Activated CD4-positive, alpha-beta memory T cell treated with anti-CD3 and anti-CD28 coated beads, Interleukin-2, amount 10 ng/mL, durations not matched to agents 7 days and 5 days (primary cell): ENCODE results near the gene YTHDF1. TPM values are rescaled to one million over a fixed set of nuclear protein-coding genes. Genes with fewer than 3 reads are reported as not detected.

Experiments
- CTCF ChIA-PET: fragments of 350-600 bp; sonication (Branson Sonifier 250); formaldehyde crosslinking; loops from one replicate; lab custom pipeline; 2021; ENCODE audit warnings: antibody characterized with exemption, inconsistent platforms; lab: Charles Lee
- POLR2A ChIA-PET: fragments of 350-600 bp; sonication (Branson Sonifier 250); formaldehyde crosslinking; loops from one replicate; lab custom pipeline; 2021; ENCODE audit warnings: antibody characterized with exemption; lab: Charles Lee
- DNase-seq: peaks from one replicate; pipeline ENCODE4 v3.0.0-alpha.2; 2020
- H3K27ac Mint-ChIP-seq: one replicate; pipeline ENCODE4 v1.8.0; 2021; ENCODE audit warnings: mild to moderate bottlenecking, mixed read lengths
- H3K27me3 Mint-ChIP-seq: one replicate; pipeline ENCODE4 v1.8.0; 2021; ENCODE audit warnings: mixed read lengths
- H3K36me3 Mint-ChIP-seq: one replicate; pipeline ENCODE4 v1.8.0; 2021; ENCODE audit warnings: low read depth, mixed read lengths
- H3K4me1 Mint-ChIP-seq: one replicate; pipeline ENCODE4 v1.8.0; 2021; ENCODE audit warnings: mixed read lengths
- H3K4me3 Mint-ChIP-seq: one replicate; pipeline ENCODE4 v1.8.0; 2021; ENCODE audit warnings: mild to moderate bottlenecking, mixed read lengths
- H3K9me3 Mint-ChIP-seq: one replicate; pipeline ENCODE4 v1.8.0; 2021; ENCODE audit warnings: mixed read lengths
- total RNA-seq, 2 experiments: library from RNA; stranded (reverse); gene quantifications; one replicate each; pipeline ENCODE4 v1.2.3, GENCODE V29; 2021

YTHDF1 gene
- total RNA-seq, 2 experiments from 2014 or later = 36.1 to 36.8 TPM

GRCh38 chr20:63206878-63207277 is 9.1 kb downstream of the YTHDF1 start:
- POLR2A ChIA-PET = no interaction called here
- no peaks in the 10 kb centered on the region for H3K9me3 Mint-ChIP-seq
- CTCF ChIA-PET = interaction anchor here (1.8 to 2.8 kb wide), 2 partner anchors 7 to 17 kb away, joined by 3 to 9 read pairs; no protein-coding TSS in a partner anchor
- H3K36me3 Mint-ChIP-seq = peaks cover 58% of the 10 kb centered on the region
- no peak overlapping the region for H3K27ac Mint-ChIP-seq
- no peaks in the 10 kb centered on the region for H3K27me3 Mint-ChIP-seq
- DNase-seq = no peak
- peaks cover 14% of the 10 kb centered on the region for H3K4me1 Mint-ChIP-seq
- H3K4me3 Mint-ChIP-seq = no peak overlapping the region

- ChIA-PET CTCF (interaction anchor here (1.8 to 2.8 kb wide), 2 partner anchors 8 to 18 kb away, joined by 3 to 9 read pairs; no protein-coding TSS in a partner anchor), POLR2A (interaction anchor here (0.6 to 1.0 kb wide), 2 partner anchors 9 to 772 kb away, joined by 4 read pairs; no protein-coding TSS in a partner anchor)
- Mint-ChIP-seq H3K27ac (no peak overlapping the region), H3K9me3 (no peaks in the 10 kb centered on the region), H3K36me3 (peaks cover 65% of the 10 kb centered on the region), H3K4me3 (no peak overlapping the region), H3K27me3 (no peaks in the 10 kb centered on the region), H3K4me1 (peaks cover 14% of the 10 kb centered on the region)
- DNase-seq = no peak
These were observed 10.0 kb downstream of the YTHDF1 start for GRCh38 chr20:63205896-63206295.

GRCh38 chr20:63204362-63204761 is 11.6 kb downstream of the YTHDF1 start:
- Mint-ChIP-seq H3K4me3 (no peak overlapping the region), H3K27ac (no peak overlapping the region), H3K27me3 (no peaks in the 10 kb centered on the region), H3K4me1 (peaks cover 8% of the 10 kb centered on the region), H3K9me3 (no peaks in the 10 kb centered on the region), H3K36me3 (peaks cover 55% of the 10 kb centered on the region)
- POLR2A ChIA-PET = no interaction called here
- CTCF ChIA-PET = interaction anchor here (0.6 to 1.6 kb wide), 2 partner anchors 19 to 303 kb away, joined by 3 to 6 read pairs; no protein-coding TSS in a partner anchor
- no peak for DNase-seq

GRCh38 chr20:63202811-63203526 is 13.0 kb downstream of the YTHDF1 start:
- no peaks in the 10 kb centered on the region for H3K27me3 Mint-ChIP-seq
- ChIA-PET CTCF (interaction anchor here (1.6 kb wide), 1 partner anchor 20 kb away, joined by 6 read pairs; no protein-coding TSS in a partner anchor), POLR2A (no interaction called here)
- no peak overlapping the region for H3K27ac Mint-ChIP-seq
- H3K36me3 Mint-ChIP-seq = peaks cover 50% of the 10 kb centered on the region
- H3K9me3 Mint-ChIP-seq = no peaks in the 10 kb centered on the region
- H3K4me3 Mint-ChIP-seq = no peak overlapping the region
- peaks cover 5% of the 10 kb centered on the region for H3K4me1 Mint-ChIP-seq
- DNase-seq = no peak

DNA sequence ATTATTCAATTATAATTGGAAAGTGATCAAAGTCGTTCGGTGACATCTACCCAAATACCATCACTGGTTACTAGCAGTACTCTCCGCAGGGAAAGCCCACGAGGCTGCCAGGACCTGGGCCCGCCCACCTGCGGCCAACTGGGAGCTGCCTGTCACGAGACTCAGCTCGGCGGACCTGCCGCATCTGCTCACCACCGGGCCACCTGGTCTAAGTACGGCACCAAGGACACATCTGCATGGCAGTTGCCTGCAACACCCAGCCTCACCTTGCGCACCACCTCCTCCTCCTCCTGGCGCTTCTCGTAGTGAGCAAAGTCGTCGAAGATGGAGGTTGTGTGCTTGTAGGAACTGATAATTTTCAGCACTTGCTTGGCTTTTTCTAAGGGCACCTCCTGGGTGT is 13.9 kb downstream of the YTHDF1 start:
- H3K4me1 Mint-ChIP-seq = peaks cover 7% of the 10 kb centered on the region
- no peaks in the 10 kb centered on the region for H3K9me3 Mint-ChIP-seq
- no peaks in the 10 kb centered on the region for H3K27me3 Mint-ChIP-seq
- ChIA-PET CTCF (no interaction called here), POLR2A (no interaction called here)
- no peak for DNase-seq
- peaks cover 48% of the 10 kb centered on the region for H3K36me3 Mint-ChIP-seq
- no peak overlapping the region for H3K27ac Mint-ChIP-seq
- no peak overlapping the region for H3K4me3 Mint-ChIP-seq

DNA sequence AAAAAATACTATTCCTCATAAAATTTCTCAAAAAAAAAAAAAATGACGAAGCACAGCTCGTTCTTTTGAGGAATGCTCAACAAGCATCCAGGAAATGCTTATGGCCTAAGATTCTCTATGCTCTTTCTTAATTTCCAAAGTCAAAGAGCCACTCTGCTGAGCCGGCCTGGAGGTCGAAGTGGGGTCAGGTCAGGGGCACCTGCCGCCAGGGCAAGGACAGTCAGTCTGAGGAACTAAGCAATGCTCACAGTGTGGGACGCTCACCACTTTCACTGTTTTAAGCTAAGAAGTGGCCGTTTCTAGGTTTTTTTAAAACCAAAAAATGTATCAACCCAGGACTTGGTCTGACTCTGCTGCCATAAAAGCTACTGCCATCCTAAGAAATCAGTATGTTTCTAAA is 17.3 kb downstream of the YTHDF1 start:
- DNase-seq = no peak
- ChIA-PET CTCF (interaction anchor here (2.8 kb wide), 1 partner anchor 24 kb away, joined by 13 read pairs; no protein-coding TSS in a partner anchor), POLR2A (no interaction called here)
- Mint-ChIP-seq H3K9me3 (no peaks in the 10 kb centered on the region), H3K27me3 (no peaks in the 10 kb centered on the region), H3K36me3 (peaks cover 50% of the 10 kb centered on the region), H3K4me3 (no peak overlapping the region), H3K27ac (no peak overlapping the region), H3K4me1 (peaks cover 11% of the 10 kb centered on the region)

DNA sequence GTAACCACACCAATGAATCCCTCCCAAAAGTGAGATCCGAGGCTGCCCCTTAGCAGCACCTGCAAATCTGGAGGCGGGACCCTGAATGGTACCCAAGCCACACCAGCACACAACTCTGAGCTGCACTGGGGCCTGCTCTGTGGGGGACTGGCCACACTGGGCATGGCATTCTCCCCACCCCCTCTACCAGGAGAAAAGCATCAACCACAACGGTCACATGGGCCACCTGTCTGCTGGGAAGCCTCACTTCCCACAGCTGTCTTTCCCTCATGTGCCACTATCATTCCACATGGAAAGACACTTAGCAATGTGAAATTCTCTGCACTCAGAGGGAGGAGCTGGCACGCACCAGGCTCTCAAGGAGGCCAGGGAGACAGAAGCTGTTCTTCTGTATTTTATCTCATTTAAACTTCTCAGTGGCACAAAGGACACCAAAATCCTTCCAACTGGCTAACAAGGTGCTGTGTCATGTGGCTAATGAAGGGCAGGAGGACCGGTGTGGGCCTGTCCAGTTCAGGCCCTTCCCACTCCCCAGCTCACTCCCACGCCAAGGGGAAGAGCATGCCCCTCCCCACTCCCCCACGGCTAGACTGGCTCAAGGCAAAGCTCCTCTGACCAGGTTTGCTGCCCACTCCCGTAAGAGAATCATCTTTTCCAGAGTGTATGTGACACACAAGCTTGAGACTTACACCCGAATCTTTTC is 19.0 kb downstream of the YTHDF1 start:
- CTCF ChIA-PET = no interaction called here
- H3K27ac Mint-ChIP-seq = no peak overlapping the region
- H3K9me3 Mint-ChIP-seq = no peaks in the 10 kb centered on the region
- no peaks in the 10 kb centered on the region for H3K27me3 Mint-ChIP-seq
- POLR2A ChIA-PET = interaction anchor here (1.5 kb wide), 1 partner anchor 19 kb away, joined by 4 read pairs; the partner anchor contains the start of gene YTHDF1
- no peak for DNase-seq
- H3K4me3 Mint-ChIP-seq = no peak overlapping the region
- peaks cover 11% of the 10 kb centered on the region for H3K4me1 Mint-ChIP-seq
- peaks cover 39% of the 10 kb centered on the region for H3K36me3 Mint-ChIP-seq

- no peak for DNase-seq
- ChIA-PET POLR2A (no interaction called here), CTCF (interaction anchor here (1.0 kb wide), 1 partner anchor 28 kb away, joined by 4 read pairs; no protein-coding TSS in a partner anchor)
- no peaks in the 10 kb centered on the region for H3K9me3 Mint-ChIP-seq
- H3K4me1 Mint-ChIP-seq = peaks cover 9% of the 10 kb centered on the region
- peaks cover 29% of the 10 kb centered on the region for H3K36me3 Mint-ChIP-seq
- no peak overlapping the region for H3K4me3 Mint-ChIP-seq
- no peak overlapping the region for H3K27ac Mint-ChIP-seq
- no peaks in the 10 kb centered on the region for H3K27me3 Mint-ChIP-seq
These were observed 21.1 kb downstream of the YTHDF1 start for GRCh38 chr20:63194797-63195173.

DNA sequence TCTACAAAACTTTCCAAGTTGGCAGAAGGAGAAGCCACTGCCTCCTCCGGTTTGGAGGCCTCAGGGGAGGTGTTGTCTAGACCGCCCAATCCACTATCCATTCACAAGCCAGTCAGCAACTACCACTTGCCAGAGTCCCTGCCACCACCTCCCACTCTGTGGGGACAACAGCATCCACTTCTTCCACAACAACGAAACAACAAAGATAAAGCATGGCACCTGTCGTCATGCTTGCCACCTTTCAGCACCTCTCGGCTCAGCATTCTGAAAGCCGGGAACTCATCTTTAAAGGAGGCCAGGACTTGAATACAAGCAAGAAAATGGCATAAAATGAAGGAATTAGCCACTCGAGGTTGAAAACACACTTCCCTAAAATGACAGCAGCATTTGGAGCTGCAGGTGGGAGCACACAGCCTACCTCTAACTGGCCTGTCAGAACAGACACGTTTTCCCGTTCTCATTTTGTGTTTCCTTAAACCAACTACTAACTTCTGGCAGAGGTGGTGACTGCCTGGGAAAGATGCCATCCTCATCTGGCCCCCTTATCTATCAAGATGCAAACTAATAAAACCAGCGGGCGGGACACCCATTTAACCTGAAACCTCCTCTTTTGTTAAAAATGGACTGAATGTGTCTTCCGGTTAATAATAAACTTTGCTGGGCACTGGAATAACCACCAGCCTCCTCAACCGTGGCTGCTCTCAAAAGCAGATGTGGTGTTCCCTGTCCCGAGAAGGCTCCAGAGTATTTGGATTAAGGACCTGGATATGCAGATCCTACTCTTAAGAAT is 21.7 kb downstream of the YTHDF1 start:
- no peak overlapping the region for H3K27ac Mint-ChIP-seq
- ChIA-PET POLR2A (no interaction called here), CTCF (interaction anchor here (1.0 kb wide), 1 partner anchor 29 kb away, joined by 4 read pairs; no protein-coding TSS in a partner anchor)
- H3K4me1 Mint-ChIP-seq = peaks cover 7% of the 10 kb centered on the region
- no peak overlapping the region for H3K4me3 Mint-ChIP-seq
- H3K36me3 Mint-ChIP-seq = peaks cover 29% of the 10 kb centered on the region
- H3K27me3 Mint-ChIP-seq = no peaks in the 10 kb centered on the region
- H3K9me3 Mint-ChIP-seq = no peaks in the 10 kb centered on the region
- no peak for DNase-seq

DNA sequence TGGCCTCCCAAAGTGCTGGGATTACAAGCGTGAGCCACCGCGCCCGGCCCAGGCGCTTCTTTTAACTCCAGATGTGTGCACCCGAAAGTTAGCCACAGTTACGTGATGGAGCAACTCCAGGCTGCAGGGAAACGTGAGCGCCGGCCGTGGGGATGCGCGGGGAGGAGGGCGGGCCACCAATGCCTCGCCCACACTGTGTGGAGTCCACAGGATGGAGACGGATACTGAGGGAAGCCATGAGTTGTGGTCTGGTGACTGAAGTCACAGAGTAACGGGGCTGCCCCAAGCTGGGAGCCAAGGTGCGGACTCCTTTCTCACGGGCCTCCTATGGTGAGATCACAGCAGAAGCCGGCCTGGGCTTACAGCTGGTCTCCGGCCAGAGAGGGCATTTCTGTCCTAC is 23.2 kb downstream of the YTHDF1 start:
- Mint-ChIP-seq H3K27me3 (no peaks in the 10 kb centered on the region), H3K36me3 (peaks cover 25% of the 10 kb centered on the region), H3K4me1 (peaks cover 7% of the 10 kb centered on the region), H3K4me3 (no peak overlapping the region), H3K27ac (no peak overlapping the region), H3K9me3 (no peaks in the 10 kb centered on the region)
- ChIA-PET POLR2A (no interaction called here), CTCF (interaction anchor here (1.2 kb wide), 1 partner anchor 9 kb away, joined by 3 read pairs; no protein-coding TSS in a partner anchor)
- DNase-seq = no peak

DNA sequence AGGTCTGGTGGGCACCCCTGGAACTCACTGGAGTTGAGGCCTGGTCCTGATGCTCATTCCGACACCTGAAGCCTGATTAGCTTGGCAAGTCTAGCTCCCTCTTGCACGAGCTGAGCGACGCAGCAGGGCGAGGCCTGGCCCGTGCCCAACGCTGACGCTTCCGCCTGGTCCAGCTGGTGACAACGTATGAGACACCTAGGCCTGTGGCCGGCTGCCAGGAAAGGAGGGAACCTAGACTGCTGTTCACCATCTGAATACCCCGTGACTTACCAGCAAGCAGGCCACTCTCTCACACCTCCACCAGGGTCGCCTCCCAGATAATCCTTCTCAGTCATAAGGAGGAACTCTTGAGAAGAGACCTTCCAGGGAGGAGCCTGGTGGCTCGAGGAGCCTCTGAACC is 24.5 kb downstream of the YTHDF1 start:
- CTCF ChIA-PET = no interaction called here

DNA sequence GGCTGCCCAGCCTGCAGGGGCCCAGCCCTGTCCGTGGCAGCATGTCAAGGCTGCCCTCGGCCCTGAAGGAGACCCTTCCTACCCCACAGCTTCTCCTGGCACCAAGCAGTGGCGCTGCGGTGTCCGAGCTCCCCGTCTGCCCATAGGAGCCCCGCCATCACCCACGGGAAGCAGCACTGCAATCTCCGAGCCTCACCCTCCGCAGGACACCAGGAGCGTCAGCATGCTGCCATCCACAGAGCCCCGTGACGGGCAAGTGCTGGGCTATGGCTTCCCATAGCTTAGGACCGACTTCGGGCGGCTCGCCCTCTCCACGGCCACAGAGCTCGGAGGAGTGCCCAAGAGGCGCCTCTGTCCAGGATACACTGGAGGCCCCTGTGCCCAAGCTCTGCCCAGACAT is 25.1 kb downstream of the YTHDF1 start:
- DNase-seq = no peak
- CTCF ChIA-PET = no interaction called here
- Mint-ChIP-seq H3K27ac (no peak overlapping the region), H3K9me3 (no peaks in the 10 kb centered on the region), H3K27me3 (no peaks in the 10 kb centered on the region), H3K36me3 (peaks cover 16% of the 10 kb centered on the region), H3K4me1 (no peaks in the 10 kb centered on the region), H3K4me3 (no peak overlapping the region)
- POLR2A ChIA-PET = no interaction called here

More for the DNA sequence above, 24.5 kb downstream of the YTHDF1 start:
- no peaks in the 10 kb centered on the region for H3K9me3 Mint-ChIP-seq
- DNase-seq = no peak
- no peak overlapping the region for H3K4me3 Mint-ChIP-seq
- no peak overlapping the region for H3K27ac Mint-ChIP-seq
- H3K36me3 Mint-ChIP-seq = peaks cover 18% of the 10 kb centered on the region
- no peaks in the 10 kb centered on the region for H3K27me3 Mint-ChIP-seq
- H3K4me1 Mint-ChIP-seq = peaks cover 2% of the 10 kb centered on the region
- POLR2A ChIA-PET = no interaction called here
